ENCODE measurements around the gene CDYL2. TPM values are rescaled to one million over a fixed set of nuclear protein-coding genes. Genes with fewer than 3 reads are reported as not detected.

The CDYL2 gene
- total and polyA plus RNA-seq, 2 donors = 2.9 to 12.2 TPM

DNA sequence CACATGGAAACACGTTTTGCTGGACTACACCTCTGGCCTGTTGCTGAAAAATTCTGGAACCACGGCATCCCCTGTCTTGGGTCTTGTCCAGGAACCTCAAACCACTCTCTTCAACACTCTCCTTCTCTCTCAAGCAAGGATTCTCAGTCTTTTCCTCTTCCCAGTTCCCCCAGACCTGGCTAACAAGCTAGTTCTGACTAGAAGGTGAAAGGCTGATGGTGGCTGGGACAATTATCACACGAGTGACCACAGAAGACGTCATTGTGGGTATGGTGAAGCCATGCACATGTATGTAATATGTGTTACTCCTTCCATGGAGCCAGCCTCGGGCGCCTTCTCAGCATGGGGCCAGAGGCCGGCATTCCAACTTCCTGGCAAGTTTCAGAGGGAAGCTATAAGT lies 123.0 kb downstream of the CDYL2 start:
- WGBS = 88% methylated on average over 7 of the region's 7 CpGs
- no peaks in the 10 kb centered on the region for H3K36me3 ChIP-seq (ENCODE audit: insufficient read depth)
- no peak for DNase-seq (ENCODE audit: extremely low spot score)
- H3K4me1 ChIP-seq (ENCODE audit: insufficient read depth) = no peaks in the 10 kb centered on the region
- H3K4me3 ChIP-seq (ENCODE audit: low read depth, low read length) = no peak overlapping the region
- no peak overlapping the region for H3K27ac ChIP-seq (ENCODE audit: low read depth)

DNA sequence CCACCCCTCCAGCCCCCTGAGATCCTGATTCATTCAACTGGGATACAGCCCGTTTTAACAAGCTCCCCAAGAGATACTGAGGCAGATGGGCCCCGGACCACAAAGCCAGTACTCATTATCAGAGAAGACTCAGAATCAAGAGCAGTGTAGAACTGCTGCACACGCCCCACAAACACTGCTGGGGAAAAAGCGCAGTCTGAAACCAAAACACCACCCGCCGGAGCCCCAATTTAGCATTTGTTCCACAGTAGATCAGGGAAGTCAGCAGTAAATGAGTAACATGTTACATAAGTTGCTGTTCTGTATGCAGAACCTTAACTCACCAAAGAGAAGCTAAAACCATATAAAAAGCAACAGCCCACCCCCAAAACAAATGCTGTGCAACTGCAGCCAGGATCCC lies 123.6 kb downstream of the CDYL2 start:
- Histone ChIP-seq H3K27ac (ENCODE audit: low read depth) (no peak overlapping the region), H3K36me3 (ENCODE audit: insufficient read depth) (no peaks in the 10 kb centered on the region), H3K4me3 (ENCODE audit: low read depth, low read length) (no peak overlapping the region), H3K4me1 (ENCODE audit: insufficient read depth) (no peaks in the 10 kb centered on the region)
- WGBS = 93% methylated on average over 6 of the region's 6 CpGs
- DNase-seq (ENCODE audit: extremely low spot score) = no peak

DNA sequence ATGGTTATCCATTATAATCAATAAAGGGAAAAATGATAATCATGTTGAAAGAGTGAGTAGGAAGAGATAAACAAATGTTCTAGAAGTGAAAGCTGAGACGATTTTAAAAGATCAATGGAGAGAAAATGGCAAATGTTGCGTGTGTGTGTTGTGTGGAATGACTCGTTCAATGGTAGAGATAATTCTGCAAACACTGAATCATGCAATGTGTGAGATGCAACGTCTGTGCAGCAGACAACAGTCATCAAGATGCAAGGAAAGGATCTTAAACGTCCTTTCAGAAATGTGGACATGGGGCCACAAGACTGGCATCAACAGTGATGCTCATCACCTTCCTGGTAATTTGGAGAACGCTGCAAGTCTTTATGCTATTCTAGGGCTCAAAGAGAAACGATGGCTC lies 124.4 kb downstream of the CDYL2 start:
- Histone ChIP-seq H3K4me3 (ENCODE audit: low read depth, low read length) (no peak overlapping the region), H3K27ac (ENCODE audit: low read depth) (no peak overlapping the region), H3K4me1 (ENCODE audit: insufficient read depth) (no peaks in the 10 kb centered on the region), H3K36me3 (ENCODE audit: insufficient read depth) (no peaks in the 10 kb centered on the region)
- WGBS = 85% methylated on average over 7 of the region's 7 CpGs
- DNase-seq (ENCODE audit: extremely low spot score) = no peak

DNA sequence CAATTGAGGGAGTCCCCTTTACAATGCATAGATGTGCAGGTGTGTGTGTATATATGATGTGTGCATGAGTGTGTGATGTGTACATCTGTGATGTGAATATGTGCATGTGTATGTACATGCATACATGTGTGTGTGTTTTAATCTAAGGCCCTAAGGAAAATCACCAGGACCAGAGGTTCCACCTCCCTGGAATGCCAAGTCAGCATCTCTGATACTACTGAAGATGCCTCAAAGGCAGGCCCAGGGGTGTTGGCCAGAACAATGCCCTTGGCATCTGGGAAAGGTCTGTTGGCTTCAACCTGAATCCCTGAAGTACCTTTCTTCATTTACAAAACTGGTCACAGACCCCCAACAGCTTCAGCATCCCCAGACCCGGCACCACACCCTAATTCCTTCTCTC lies 129.5 kb downstream of the CDYL2 start:
- H3K4me1 ChIP-seq (ENCODE audit: insufficient read depth) = no peaks in the 10 kb centered on the region
- WGBS = 94% methylated on average over 1 of the region's 1 CpG
- H3K36me3 ChIP-seq (ENCODE audit: insufficient read depth) = no peaks in the 10 kb centered on the region
- H3K4me3 ChIP-seq (ENCODE audit: low read depth, low read length) = no peak overlapping the region
- H3K27ac ChIP-seq (ENCODE audit: low read depth) = no peak overlapping the region
- no peak for DNase-seq (ENCODE audit: extremely low spot score)

DNA sequence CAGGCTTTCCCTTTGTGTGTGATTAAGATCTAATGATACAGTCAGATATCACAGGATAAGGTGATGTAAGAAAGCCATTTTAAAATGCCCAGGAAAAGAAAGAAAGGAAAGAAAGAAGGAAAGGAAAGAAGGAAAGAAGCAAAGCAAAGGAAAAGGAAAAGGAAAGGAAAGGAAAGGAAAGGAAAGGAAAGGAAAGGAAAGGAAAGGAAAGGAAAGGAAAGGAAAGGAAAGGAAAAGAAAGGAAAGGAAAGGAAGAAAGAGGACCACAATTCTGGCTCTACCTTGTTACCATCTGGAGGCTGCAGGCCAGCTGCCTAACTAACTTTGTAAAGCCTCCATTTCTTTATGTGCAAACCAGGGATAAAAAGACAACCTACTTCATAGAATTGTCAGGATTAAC lies 132.0 kb downstream of the CDYL2 start:
- H3K4me3 ChIP-seq (ENCODE audit: low read depth, low read length) = no peak overlapping the region
- H3K36me3 ChIP-seq (ENCODE audit: insufficient read depth) = no peaks in the 10 kb centered on the region
- no peak for DNase-seq (ENCODE audit: extremely low spot score)
- H3K4me1 ChIP-seq (ENCODE audit: insufficient read depth) = no peaks in the 10 kb centered on the region
- H3K27ac ChIP-seq (ENCODE audit: low read depth) = no peak overlapping the region

DNA sequence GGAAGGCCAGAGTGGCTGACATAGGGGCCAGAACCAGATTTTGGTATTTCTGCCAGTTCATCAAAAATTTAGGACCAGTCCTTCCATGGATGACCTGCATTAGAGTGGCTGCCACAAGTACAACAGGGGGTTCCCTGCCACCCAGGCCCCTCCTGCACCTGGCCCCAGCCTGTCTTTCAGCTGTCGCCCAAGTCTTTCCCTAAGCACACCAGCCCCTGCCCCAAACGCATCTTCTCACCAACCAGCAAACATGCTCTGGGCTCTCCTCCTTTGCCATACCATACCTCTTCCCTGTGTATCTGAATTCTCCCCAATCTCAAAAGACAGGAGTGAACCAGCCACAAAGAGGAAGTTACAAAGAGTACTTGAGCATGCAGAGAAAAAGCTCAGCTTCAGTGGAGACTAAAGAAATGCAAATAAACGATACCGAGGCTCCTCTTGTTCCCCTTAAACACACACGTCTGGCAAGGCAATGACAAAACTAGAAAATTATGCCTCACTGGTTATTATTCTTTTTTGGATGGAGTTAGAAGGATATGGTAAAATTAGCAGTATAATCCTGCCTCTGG lies 133.0 kb downstream of the CDYL2 start:
- Histone ChIP-seq H3K36me3 (ENCODE audit: insufficient read depth) (no peaks in the 10 kb centered on the region), H3K27ac (ENCODE audit: low read depth) (no peak overlapping the region), H3K4me3 (ENCODE audit: low read depth, low read length) (no peak overlapping the region), H3K4me1 (ENCODE audit: insufficient read depth) (no peaks in the 10 kb centered on the region)
- no peak for DNase-seq (ENCODE audit: extremely low spot score)
- 67% methylated on average over 5 of the region's 5 CpGs for WGBS

DNA sequence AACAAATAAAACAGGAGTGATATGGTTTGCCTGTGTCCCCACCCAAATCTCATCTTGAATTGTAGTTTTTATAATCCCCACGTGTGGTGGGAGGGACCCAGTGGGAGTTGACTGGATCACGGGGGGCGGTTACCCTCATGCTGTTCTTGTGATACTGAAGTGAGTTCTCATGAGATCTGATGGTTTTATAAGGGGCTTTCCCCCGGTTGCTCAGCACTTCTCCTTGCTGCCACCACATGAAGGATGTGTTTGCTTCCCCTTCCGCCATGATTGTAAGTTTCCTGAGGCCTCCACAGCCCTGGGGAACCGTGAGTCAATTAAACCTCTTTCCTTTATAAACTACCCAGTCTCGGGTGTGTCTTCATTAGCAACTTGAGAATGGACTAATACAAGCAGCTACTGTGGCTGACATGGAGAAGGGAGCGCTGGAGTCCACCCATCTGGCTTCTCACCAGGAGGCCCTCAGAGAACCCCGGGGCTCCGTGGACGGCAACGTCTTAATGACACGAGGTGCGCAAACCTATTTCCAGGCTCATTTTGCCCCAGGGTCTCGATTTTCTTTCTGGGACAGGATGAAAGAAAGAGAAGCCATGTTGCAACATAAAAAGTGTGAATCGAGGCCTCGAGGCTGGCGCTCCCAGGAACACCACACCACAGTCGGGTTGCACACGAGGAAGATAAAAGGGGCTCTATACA lies 134.1 kb downstream of the CDYL2 start:
- H3K36me3 ChIP-seq (ENCODE audit: insufficient read depth) = no peaks in the 10 kb centered on the region
- WGBS = 88% methylated on average over 20 of the region's 20 CpGs
- H3K4me1 ChIP-seq (ENCODE audit: insufficient read depth) = no peaks in the 10 kb centered on the region
- no peak overlapping the region for H3K4me3 ChIP-seq (ENCODE audit: low read depth, low read length)
- DNase-seq (ENCODE audit: extremely low spot score) = no peak
- no peak overlapping the region for H3K27ac ChIP-seq (ENCODE audit: low read depth)

DNA sequence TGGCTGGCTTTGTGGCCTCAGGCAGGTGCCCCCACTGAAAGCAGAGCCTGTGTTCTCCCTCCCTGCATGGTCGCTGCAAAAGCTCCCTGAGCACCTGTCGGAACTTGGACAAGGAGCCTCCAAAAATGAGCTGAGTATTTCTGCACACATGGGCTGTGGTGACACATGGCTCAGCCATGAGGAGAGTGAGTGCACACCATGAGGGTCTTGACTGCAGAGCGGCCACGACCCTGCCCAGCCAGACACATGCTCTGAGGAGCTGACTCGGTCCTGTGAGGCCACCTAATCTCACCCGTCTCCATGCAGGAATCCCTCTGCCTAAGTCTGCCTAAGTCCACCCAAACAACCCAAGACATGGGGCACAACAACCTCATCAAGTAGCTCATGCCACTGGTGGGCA lies 134.7 kb downstream of the CDYL2 start:
- WGBS = 86% methylated on average over 6 of the region's 6 CpGs

DNA sequence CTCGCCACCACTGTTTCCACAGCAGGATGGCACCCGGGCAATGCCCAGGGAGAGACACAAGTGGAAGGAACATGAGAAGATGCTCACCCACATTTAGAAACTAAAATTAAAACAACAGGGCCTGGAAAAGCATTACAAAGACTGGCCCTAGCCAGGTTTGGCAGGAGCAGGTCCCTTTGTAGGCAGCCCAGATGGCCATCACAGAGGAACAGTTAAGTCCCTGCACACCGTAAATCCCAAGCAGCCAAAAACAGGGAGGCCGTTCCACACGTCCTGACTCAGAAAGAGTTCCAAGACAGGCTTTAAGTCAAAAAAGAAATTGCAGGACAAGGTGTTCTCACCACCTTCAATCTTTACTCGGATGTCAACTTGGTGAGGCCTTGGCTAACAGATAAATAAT lies 136.5 kb downstream of the CDYL2 start:
- 75% methylated on average over 6 of the region's 6 CpGs for WGBS
- no peaks in the 10 kb centered on the region for H3K36me3 ChIP-seq (ENCODE audit: insufficient read depth)
- no peaks in the 10 kb centered on the region for H3K4me1 ChIP-seq (ENCODE audit: insufficient read depth)
- no peak overlapping the region for H3K4me3 ChIP-seq (ENCODE audit: low read depth, low read length)
- no peak for DNase-seq (ENCODE audit: extremely low spot score)
- H3K27ac ChIP-seq (ENCODE audit: low read depth) = no peak overlapping the region

More for the DNA sequence above, 134.7 kb downstream of the CDYL2 start:
- DNase-seq (ENCODE audit: extremely low spot score) = no peak
- Histone ChIP-seq H3K36me3 (ENCODE audit: insufficient read depth) (no peaks in the 10 kb centered on the region), H3K4me3 (ENCODE audit: low read depth, low read length) (no peak overlapping the region), H3K27ac (ENCODE audit: low read depth) (no peak overlapping the region), H3K4me1 (ENCODE audit: insufficient read depth) (no peaks in the 10 kb centered on the region)

DNA sequence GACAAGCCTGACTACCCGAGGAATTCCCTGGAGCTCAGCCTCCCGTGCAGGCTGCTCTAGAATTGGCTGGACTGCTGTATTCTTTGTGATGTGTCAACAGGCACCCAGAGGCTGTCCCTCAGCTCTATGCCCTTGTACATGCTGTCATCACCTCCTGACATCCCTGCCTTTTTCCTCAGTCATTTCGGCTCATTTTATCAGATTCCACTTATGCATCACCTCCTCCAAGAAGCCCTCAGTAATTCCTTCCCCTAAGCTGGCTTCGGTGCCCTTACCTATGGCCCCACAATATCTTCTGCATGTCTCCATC lies 137.2 kb downstream of the CDYL2 start:
- no peak overlapping the region for H3K27ac ChIP-seq (ENCODE audit: low read depth)
- DNase-seq (ENCODE audit: extremely low spot score) = no peak
- WGBS = 66% methylated on average over 4 of the region's 4 CpGs
- no peaks in the 10 kb centered on the region for H3K36me3 ChIP-seq (ENCODE audit: insufficient read depth)
- H3K4me3 ChIP-seq (ENCODE audit: low read depth, low read length) = no peak overlapping the region
- H3K4me1 ChIP-seq (ENCODE audit: insufficient read depth) = no peaks in the 10 kb centered on the region

DNA sequence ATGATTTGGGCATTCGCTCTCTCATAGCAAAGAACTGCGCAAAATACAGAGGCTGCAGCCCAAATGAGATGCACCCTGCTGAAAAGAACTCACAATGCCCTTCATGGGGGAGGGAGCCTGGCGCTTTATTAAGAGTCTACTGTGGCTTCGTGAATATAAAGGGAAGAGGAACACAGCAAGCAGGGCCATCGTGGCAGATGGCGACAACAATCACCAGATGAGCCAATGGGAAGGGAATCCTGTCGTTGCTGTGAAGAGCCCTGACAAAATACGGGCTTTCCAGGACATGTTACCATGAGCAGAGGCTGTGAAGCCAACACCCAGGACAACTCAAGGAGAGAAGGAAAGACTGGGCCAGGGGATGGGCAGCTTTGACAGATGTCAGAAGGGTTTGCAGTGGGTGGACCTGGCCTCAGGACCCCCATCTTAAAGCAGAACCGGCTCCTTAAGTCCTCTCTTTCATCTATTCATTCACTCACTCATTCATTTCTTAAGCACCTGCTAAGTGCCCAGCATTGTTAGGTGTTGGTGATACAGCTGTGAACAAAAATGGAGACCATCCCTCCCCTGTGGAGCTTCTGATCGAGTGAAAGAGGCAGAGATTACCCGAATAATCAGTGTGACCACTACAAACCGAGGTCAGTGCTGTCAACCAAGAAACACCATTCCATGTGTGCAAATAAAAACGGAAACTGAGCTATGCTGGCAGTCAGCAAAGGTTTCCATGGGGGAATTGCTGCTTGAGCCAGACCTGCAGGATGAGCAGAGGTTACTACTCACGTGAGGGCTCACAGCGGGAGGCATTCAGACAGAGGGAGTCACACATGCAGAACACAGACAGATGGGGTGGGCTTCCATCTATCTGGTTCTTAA lies 137.8 kb downstream of the CDYL2 start:
- H3K27ac ChIP-seq (ENCODE audit: low read depth) = no peak overlapping the region
- WGBS = 68% methylated on average over 15 of the region's 15 CpGs
- no peak for DNase-seq (ENCODE audit: extremely low spot score)
- no peaks in the 10 kb centered on the region for H3K36me3 ChIP-seq (ENCODE audit: insufficient read depth)
- H3K4me3 ChIP-seq (ENCODE audit: low read depth, low read length) = no peak overlapping the region
- no peaks in the 10 kb centered on the region for H3K4me1 ChIP-seq (ENCODE audit: insufficient read depth)

DNA sequence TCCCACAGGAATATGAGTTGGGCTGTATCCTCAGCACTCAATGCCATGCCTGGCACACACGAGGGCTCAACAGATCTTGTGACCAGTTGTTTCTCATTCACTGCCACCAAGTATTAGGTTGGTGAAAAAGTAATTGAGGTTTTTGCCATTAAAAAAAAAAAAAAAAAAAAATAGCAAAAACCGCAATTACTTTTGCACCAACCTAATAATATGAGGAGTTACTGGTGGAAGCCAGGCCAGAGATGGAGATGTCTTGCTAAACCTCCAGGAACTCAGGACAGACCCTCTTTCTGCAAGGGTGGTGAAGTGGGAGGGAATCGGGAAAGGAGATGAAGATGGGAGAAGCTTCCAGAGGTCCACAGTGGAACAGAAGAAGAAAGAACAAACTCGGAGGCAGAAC lies 139.0 kb downstream of the CDYL2 start:
- H3K4me1 ChIP-seq (ENCODE audit: insufficient read depth) = no peaks in the 10 kb centered on the region
- no peak overlapping the region for H3K4me3 ChIP-seq (ENCODE audit: low read depth, low read length)
- H3K36me3 ChIP-seq (ENCODE audit: insufficient read depth) = no peaks in the 10 kb centered on the region
- H3K27ac ChIP-seq (ENCODE audit: low read depth) = no peak overlapping the region
- DNase-seq (ENCODE audit: extremely low spot score) = no peak
- WGBS = 91% methylated on average over 4 of the region's 4 CpGs

DNA sequence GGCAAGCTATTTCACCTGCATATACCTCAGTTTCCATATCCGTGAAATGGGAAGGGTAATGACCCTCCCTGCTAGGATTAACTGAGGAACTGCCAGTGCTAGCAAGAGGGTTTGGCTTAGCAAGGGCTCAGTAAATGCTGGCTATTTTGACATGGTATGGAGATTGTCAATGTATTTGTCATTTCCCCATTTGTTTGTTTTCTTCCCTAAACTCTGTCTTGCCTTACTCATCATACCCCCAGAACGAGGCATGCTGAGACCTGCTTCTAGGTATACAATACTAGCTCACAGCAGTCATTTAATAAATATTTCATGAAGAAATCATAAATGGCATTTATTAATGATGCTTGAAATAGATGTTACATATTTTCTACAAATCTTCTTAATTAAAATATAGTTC lies 139.6 kb downstream of the CDYL2 start:
- H3K4me1 ChIP-seq (ENCODE audit: insufficient read depth) = no peaks in the 10 kb centered on the region
- H3K27ac ChIP-seq (ENCODE audit: low read depth) = no peak overlapping the region
- WGBS = 38% methylated on average over 2 of the region's 2 CpGs
- H3K36me3 ChIP-seq (ENCODE audit: insufficient read depth) = no peaks in the 10 kb centered on the region
- DNase-seq (ENCODE audit: extremely low spot score) = no peak
- H3K4me3 ChIP-seq (ENCODE audit: low read depth, low read length) = no peak overlapping the region

DNA sequence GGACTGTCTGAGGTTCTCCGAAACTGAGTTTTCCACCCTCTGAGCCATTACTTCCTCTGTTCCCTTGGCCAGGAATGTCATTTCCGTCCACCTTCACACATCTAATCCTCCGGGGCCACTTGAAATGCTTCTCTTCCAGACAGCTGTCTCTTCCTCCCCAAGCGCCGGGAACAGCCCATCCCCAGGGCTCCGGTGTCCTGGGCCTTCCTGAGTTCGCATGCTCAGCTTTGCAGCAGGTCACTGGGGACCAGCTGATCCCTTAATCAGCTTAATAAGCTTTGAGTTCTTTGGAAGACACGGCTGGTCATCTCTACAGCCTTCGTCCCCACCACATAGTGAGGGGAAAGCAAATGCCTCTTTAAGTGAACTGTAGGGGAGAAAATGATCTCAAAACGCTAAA lies 140.2 kb downstream of the CDYL2 start:
- no peaks in the 10 kb centered on the region for H3K4me1 ChIP-seq (ENCODE audit: insufficient read depth)
- no peak overlapping the region for H3K4me3 ChIP-seq (ENCODE audit: low read depth, low read length)
- H3K27ac ChIP-seq (ENCODE audit: low read depth) = no peak overlapping the region
- H3K36me3 ChIP-seq (ENCODE audit: insufficient read depth) = no peaks in the 10 kb centered on the region
- DNase-seq (ENCODE audit: extremely low spot score) = no peak
- WGBS = 73% methylated on average over 10 of the region's 10 CpGs

Measured in urinary bladder (tissue), 4 donors.